Panc1 (cell line): Measurements from ENCODE around the gene BTG2. TPM values are rescaled to one million over a fixed set of nuclear protein-coding genes. Genes with fewer than 3 reads are reported as not detected.

ENCODE experiments used
- ATAC-seq: fragments of 200-7000 bp; cut with Tn5 transposase; 2 replicates; pipeline ENCODE4 v1.9.1; 2020; ENCODE audit warnings: mild to moderate bottlenecking, moderate library complexity
- BruUV-seq: library from RNA; stranded (reverse); fragments of 400-500 nt; replicated peaks from 2 replicates; lab custom pipeline; 2021; lab: Mats Ljungman, UMichigan
- CTCF ChIA-PET: fragments of 300-600 bp; sonication (Branson Sonifier 250); formaldehyde crosslinking; loops from one replicate; lab custom pipeline; 2022; ENCODE audit warnings: antibody characterized with exemption; lab: Charles Lee
- POLR2A ChIA-PET: fragments of 300-600 bp; sonication (Branson Sonifier 250); formaldehyde crosslinking; loops from one replicate; lab custom pipeline; 2022; ENCODE audit warnings: antibody characterized with exemption; lab: Charles Lee
- DNase-seq: peaks from one replicate; pipeline ENCODE4 v3.0.0-alpha.2; 2010; ENCODE audit warnings: low read depth, low spot score
- H3K27ac ChIP-seq: 2 replicates; pipeline ENCODE4 v1.5.1; 2011; ENCODE audit warnings: mild to moderate bottlenecking, low read length, inconsistent platforms
- H3K27me3 ChIP-seq: fragments of 200-500 bp; sonication (Bioruptor generic); 2 replicates; pipeline ENCODE4 v1.6.0; 2014; ENCODE audit warnings: low read length, inconsistent platforms; ENCODE audit not compliant: control insufficient read depth, insufficient read depth
- H3K36me3 ChIP-seq: fragments of 200-500 bp; sonication (Bioruptor generic); 2 replicates; pipeline ENCODE4 v1.5.1; 2014; ENCODE audit warnings: inconsistent platforms, mild to moderate bottlenecking, low read length, moderate library complexity; ENCODE audit not compliant: control insufficient read depth, insufficient read depth
- H3K4me1 ChIP-seq: 2 replicates; pipeline ENCODE4 v1.5.1; 2011; ENCODE audit warnings: inconsistent platforms, mild to moderate bottlenecking, low read length, moderate library complexity; ENCODE audit not compliant: control insufficient read depth, insufficient read depth
- H3K4me3 ChIP-seq, 2 experiments: 2 replicates each; pipeline ENCODE4 v1.5.1; 2011 to 2012; ENCODE audit warnings: low read depth in 2 of 2, low read length in 2 of 2, mild to moderate bottlenecking in 2 of 2, inconsistent platforms in 1 of 2, moderate library complexity in 1 of 2
- H3K9me3 ChIP-seq: fragments of 200-500 bp; sonication (Bioruptor generic); 2 replicates; pipeline ENCODE4 v1.5.1; 2014; ENCODE audit warnings: low read depth, mild to moderate bottlenecking, inconsistent platforms, low read length, moderate library complexity; ENCODE audit not compliant: control insufficient read depth, insufficient read depth
- CTCF ChIP-seq: fragments of 450-650 bp; IDR thresholded peaks from 2 replicates; pipeline ENCODE4 v1.5.1; 2017; ENCODE audit warnings: mild to moderate bottlenecking
- POLR2AphosphoS5 ChIP-seq: IDR thresholded peaks from 2 replicates; pipeline ENCODE4 v1.6.1; 2012; ENCODE audit warnings: mild to moderate bottlenecking, low read depth, low read length, moderate library complexity
- REST ChIP-seq, 2 experiments: IDR thresholded peaks; 2 replicates each; pipeline ENCODE4 v1.6.1; 2011 to 2012; ENCODE audit warnings: low read depth in 2 of 2, control low read depth in 1 of 2, low read length in 1 of 2, mild to moderate bottlenecking in 1 of 2, moderate library complexity in 1 of 2; ENCODE audit not compliant: insufficient read depth in 1 of 2
- SIN3A ChIP-seq: IDR thresholded peaks from 2 replicates; pipeline ENCODE4 v1.6.1; 2012; ENCODE audit warnings: low read depth, mild to moderate bottlenecking, low read length, moderate library complexity, borderline replicate concordance; ENCODE audit not compliant: insufficient read depth
- TCF7L2 ChIP-seq: IDR thresholded peaks from 2 replicates; pipeline ENCODE4 v1.6.1; 2011; ENCODE audit warnings: mild to moderate bottlenecking, low read depth, low read length, inconsistent platforms
- in situ Hi-C: cut with HindIII; loops from 2 replicates; pipeline ENCODE4 v1.10.0; 2016; ENCODE audit warnings: low sequenced_read_pairs, low pct_unique_long_range_greater_than_20kb
- intact Hi-C: fragments of 100-400 bp; cut with micrococcal nuclease; formaldehyde crosslinking; loops from one replicate; pipeline ENCODE4 v1.10.0; 2022; ENCODE audit not compliant: unreplicated experiment
- total RNA-seq: library from RNA; stranded (reverse); gene quantifications from one replicate; pipeline ENCODE4 v1.2.1, GENCODE V29; 2021; ENCODE audit not compliant: unreplicated experiment

BTG2 gene
- total RNA-seq, 1 experiment from 2014 or later = 6.1 TPM

GRCh38 chr1:203273869-203274602 lies 31.3 kb upstream of the BTG2 start:
- H3K36me3 ChIP-seq = no peaks in the 10 kb centered on the region
- no peak for DNase-seq
- CTCF ChIA-PET = no interaction called here
- TF ChIP-seq SIN3A (no peak), TCF7L2 (no peak), CTCF (no peak), REST (IDR thresholded peaks at IDR 0.05; ENCODE audit: insufficient read depth in 1 of 2, low read depth in 2 of 2, low read length in 1 of 2) (no peak), POLR2AphosphoS5 (no peak)
- no peaks in the 10 kb centered on the region for H3K27me3 ChIP-seq
- no peak overlapping the region for H3K4me3 ChIP-seq
- peaks cover 6% of the 10 kb centered on the region for H3K4me1 ChIP-seq
- no peak overlapping the region for H3K27ac ChIP-seq
- ATAC-seq = no peak
- H3K9me3 ChIP-seq = no peaks in the 10 kb centered on the region
- intact Hi-C loops (loop anchor here (1.0 kb wide), 1 partner anchor 66 kb away; no protein-coding TSS in a partner anchor), in situ Hi-C loops (no loop called here)
- no TSS peak for BruUV-seq
- POLR2A ChIA-PET = no interaction called here

GRCh38 chr1:203274603-203275381 lies 30.5 kb upstream of the BTG2 start:
- ATAC-seq (no peak), DNase-seq (no peak)
- Histone ChIP-seq H3K27ac (no peak overlapping the region), H3K27me3 (no peaks in the 10 kb centered on the region), H3K36me3 (no peaks in the 10 kb centered on the region), H3K4me1 (peaks cover 6% of the 10 kb centered on the region), H3K4me3 (no peak overlapping the region), H3K9me3 (no peaks in the 10 kb centered on the region)
- BruUV-seq = no TSS peak
- intact Hi-C loops = no loop called here
- in situ Hi-C loops = no loop called here
- ChIA-PET POLR2A (interaction anchor here (0.6 kb wide), 1 partner anchor 1644 kb away, joined by 9 read pairs; no protein-coding TSS in a partner anchor), CTCF (no interaction called here)
- TF ChIP-seq REST (IDR thresholded peaks at IDR 0.05; ENCODE audit: insufficient read depth in 1 of 2, low read depth in 2 of 2, low read length in 1 of 2) = no peak
- no peak for TF ChIP-seq TCF7L2
- TF ChIP-seq SIN3A = no peak
- no peak for TF ChIP-seq POLR2AphosphoS5
- no peak for TF ChIP-seq CTCF
